ENCODE results near the gene NEGR1. TPM values are rescaled to one million over a fixed set of nuclear protein-coding genes. Genes with fewer than 3 reads are reported as not detected.

The NEGR1 gene
- total and polyA plus RNA-seq, 2 experiments from 2014 or later, result 1.0 to 2.8 TPM

DNA sequence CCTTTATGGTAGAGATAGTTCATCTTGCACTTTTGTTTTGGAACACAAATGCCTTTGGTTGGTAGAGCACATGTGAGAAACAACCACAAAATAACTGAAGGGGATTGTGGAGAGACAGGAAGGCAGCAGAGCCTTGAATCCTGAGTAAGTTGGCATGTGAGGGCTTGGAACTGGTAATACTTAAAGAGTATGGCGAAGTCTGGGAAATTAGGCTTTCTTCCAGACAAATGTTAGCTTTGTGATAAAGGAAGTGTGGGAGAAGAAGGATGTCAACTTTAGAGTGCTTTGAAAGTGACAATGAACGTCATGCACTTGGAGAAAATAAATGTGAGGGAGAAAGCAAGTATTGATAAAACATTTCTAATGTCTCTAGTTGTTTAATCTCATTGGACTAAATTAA lies 725.2 kb downstream of the NEGR1 start:
- Histone ChIP-seq H3K79me2 (no peaks in the 10 kb centered on the region), H3K4me2 (no peak overlapping the region), H3K4me1 (ENCODE audit: insufficient read depth) (no peaks in the 10 kb centered on the region), H3K9me3 (ENCODE audit: low read depth) (no peaks in the 10 kb centered on the region), H3K36me3 (replicated peaks; ENCODE audit: insufficient read depth, low read depth) (no peaks in the 10 kb centered on the region), H3K4me3 (no peak overlapping the region), H3K27me3 (no peaks in the 10 kb centered on the region), H3K27ac (no peak overlapping the region), H3K9me2 (replicated peaks; ENCODE audit: insufficient read depth) (no peaks in the 10 kb centered on the region), H2AFZ (no peak overlapping the region), H4K20me1 (ENCODE audit: insufficient read depth, poor library complexity, severe bottlenecking) (no peaks in the 10 kb centered on the region)
- TF ChIP-seq CTCF (IDR thresholded peaks at IDR 0.05; ENCODE audit: poor library complexity) (no peak), EZH2 (IDR thresholded peaks at IDR 0.05; ENCODE audit: borderline replicate concordance) (no peak), EZH2phosphoT487 (IDR thresholded peaks at IDR 0.05; ENCODE audit: low read depth, severe bottlenecking, unreplicated experiment) (no peak)
- 72% methylated on average over 2 of the region's 2 CpGs for WGBS (ENCODE audit: low lambda C conversion rate, missing lambda C conversion rate)
- no peak for DNase-seq (ENCODE audit: low spot score)

DNA sequence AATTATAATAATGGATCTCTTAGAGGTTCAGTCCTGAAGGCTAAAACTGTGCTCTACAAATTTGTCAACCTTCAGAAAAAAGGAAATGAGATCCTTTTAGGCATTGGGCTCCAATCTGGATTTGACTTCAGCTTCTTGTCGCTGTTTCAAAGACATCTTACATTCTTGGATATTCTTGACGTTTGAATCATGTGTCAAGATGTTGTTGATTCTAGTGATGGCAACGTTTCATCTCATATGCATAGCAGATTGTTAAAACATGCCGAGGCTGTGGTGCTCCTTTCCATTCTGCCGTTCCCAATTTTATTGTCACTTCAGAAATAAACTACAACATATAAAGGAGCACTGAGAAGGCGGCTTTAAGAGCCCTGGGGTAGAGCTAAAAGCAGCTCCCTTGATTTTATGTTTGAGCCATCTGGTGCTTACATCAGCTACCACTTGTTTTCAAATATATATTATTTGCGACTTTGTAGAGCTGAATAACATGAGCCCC lies 733.9 kb downstream of the NEGR1 start:
- Histone ChIP-seq H3K79me2 (no peaks in the 10 kb centered on the region), H2AFZ (no peak overlapping the region), H3K4me2 (no peak overlapping the region), H4K20me1 (ENCODE audit: insufficient read depth, poor library complexity, severe bottlenecking) (no peaks in the 10 kb centered on the region), H3K9me3 (ENCODE audit: low read depth) (no peaks in the 10 kb centered on the region), H3K9me2 (replicated peaks; ENCODE audit: insufficient read depth) (no peaks in the 10 kb centered on the region), H3K36me3 (replicated peaks; ENCODE audit: insufficient read depth, low read depth) (no peaks in the 10 kb centered on the region), H3K4me1 (ENCODE audit: insufficient read depth) (no peaks in the 10 kb centered on the region), H3K27ac (no peak overlapping the region), H3K27me3 (no peaks in the 10 kb centered on the region), H3K4me3 (no peak overlapping the region)
- TF ChIP-seq CTCF (IDR thresholded peaks at IDR 0.05; ENCODE audit: poor library complexity) (no peak), EZH2phosphoT487 (IDR thresholded peaks at IDR 0.05; ENCODE audit: low read depth, severe bottlenecking, unreplicated experiment) (no peak), EZH2 (IDR thresholded peaks at IDR 0.05; ENCODE audit: borderline replicate concordance) (no peak)
- 85% methylated on average over 7 of the region's 7 CpGs for WGBS (ENCODE audit: low lambda C conversion rate, missing lambda C conversion rate)
- no peak for DNase-seq (ENCODE audit: low spot score)

- no peak overlapping the region for H3K27ac ChIP-seq
- no peaks in the 10 kb centered on the region for H3K79me2 ChIP-seq
- H3K27me3 ChIP-seq, result no peaks in the 10 kb centered on the region
- WGBS (ENCODE audit: low lambda C conversion rate, missing lambda C conversion rate), result 92% methylated on average over 3 of the region's 3 CpGs
- H2AFZ ChIP-seq, result no peak overlapping the region
- no peaks in the 10 kb centered on the region for H4K20me1 ChIP-seq (ENCODE audit: insufficient read depth, poor library complexity, severe bottlenecking)
- H3K9me3 ChIP-seq (ENCODE audit: low read depth), result no peaks in the 10 kb centered on the region
- no peaks in the 10 kb centered on the region for H3K9me2 ChIP-seq (replicated peaks; ENCODE audit: insufficient read depth)
- H3K4me2 ChIP-seq, result no peak overlapping the region
- no peak for TF ChIP-seq EZH2phosphoT487 (IDR thresholded peaks at IDR 0.05; ENCODE audit: low read depth, severe bottlenecking, unreplicated experiment)
- TF ChIP-seq CTCF (IDR thresholded peaks at IDR 0.05; ENCODE audit: poor library complexity), result no peak
- TF ChIP-seq EZH2 (IDR thresholded peaks at IDR 0.05; ENCODE audit: borderline replicate concordance), result no peak
- no peaks in the 10 kb centered on the region for H3K36me3 ChIP-seq (replicated peaks; ENCODE audit: insufficient read depth, low read depth)
- DNase-seq (ENCODE audit: low spot score), result no peak
- no peaks in the 10 kb centered on the region for H3K4me1 ChIP-seq (ENCODE audit: insufficient read depth)
- no peak overlapping the region for H3K4me3 ChIP-seq
These were observed 740.2 kb downstream of the NEGR1 start for GRCh38 chr1:71542155-71542554.

DNA sequence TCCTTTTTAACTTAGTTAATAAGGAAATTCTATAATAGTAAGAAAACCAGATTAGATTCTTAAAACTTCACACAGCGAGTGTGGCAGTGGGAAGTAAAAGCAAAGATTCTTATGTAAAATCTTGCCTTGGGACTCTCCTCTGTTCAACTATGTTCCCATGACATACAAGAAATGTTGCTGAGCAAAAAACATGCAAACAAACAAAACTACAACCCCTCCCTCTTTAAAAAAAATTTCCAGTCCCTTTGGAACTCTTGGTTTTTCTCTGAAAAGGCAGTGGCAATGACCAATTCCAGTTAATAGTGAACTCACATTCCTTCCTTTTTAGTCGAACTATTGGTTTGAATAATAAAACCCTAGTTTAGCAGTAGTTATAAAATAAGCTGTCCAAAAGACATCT lies 748.4 kb downstream of the NEGR1 start:
- no peak for DNase-seq (ENCODE audit: low spot score)
- no peak overlapping the region for H3K4me2 ChIP-seq
- H3K9me2 ChIP-seq (replicated peaks; ENCODE audit: insufficient read depth), result no peaks in the 10 kb centered on the region
- no peaks in the 10 kb centered on the region for H3K9me3 ChIP-seq (ENCODE audit: low read depth)
- H3K79me2 ChIP-seq, result no peaks in the 10 kb centered on the region
- H3K4me3 ChIP-seq, result no peak overlapping the region
- no peaks in the 10 kb centered on the region for H3K36me3 ChIP-seq (replicated peaks; ENCODE audit: insufficient read depth, low read depth)
- TF ChIP-seq EZH2phosphoT487 (IDR thresholded peaks at IDR 0.05; ENCODE audit: low read depth, severe bottlenecking, unreplicated experiment) (no peak), EZH2 (IDR thresholded peaks at IDR 0.05; ENCODE audit: borderline replicate concordance) (no peak), CTCF (IDR thresholded peaks at IDR 0.05; ENCODE audit: poor library complexity) (no peak)
- peaks cover 5% of the 10 kb centered on the region for H3K4me1 ChIP-seq (ENCODE audit: insufficient read depth)
- no peaks in the 10 kb centered on the region for H4K20me1 ChIP-seq (ENCODE audit: insufficient read depth, poor library complexity, severe bottlenecking)
- no peak overlapping the region for H2AFZ ChIP-seq
- H3K27ac ChIP-seq, result no peak overlapping the region
- no peaks in the 10 kb centered on the region for H3K27me3 ChIP-seq
- WGBS (ENCODE audit: low lambda C conversion rate, missing lambda C conversion rate), result 93% methylated on average over 2 of the region's 2 CpGs

Data from hepatocyte (in vitro differentiated cells).